ENCODE measurements around the gene DLK2. TPM values are rescaled to one million over a fixed set of nuclear protein-coding genes. Genes with fewer than 3 reads are reported as not detected.
A peak's percentile ranks its signal among the peaks of the same experiment; 100 is the strongest.

The DLK2 gene
- total and polyA plus RNA-seq, 2 of the 13 experiments (the other 11 are each of a cell fraction or from before 2014, with no cell fraction given) = 1.2 to 3.8 TPM

- TF ChIP-seq, protein P1, sequence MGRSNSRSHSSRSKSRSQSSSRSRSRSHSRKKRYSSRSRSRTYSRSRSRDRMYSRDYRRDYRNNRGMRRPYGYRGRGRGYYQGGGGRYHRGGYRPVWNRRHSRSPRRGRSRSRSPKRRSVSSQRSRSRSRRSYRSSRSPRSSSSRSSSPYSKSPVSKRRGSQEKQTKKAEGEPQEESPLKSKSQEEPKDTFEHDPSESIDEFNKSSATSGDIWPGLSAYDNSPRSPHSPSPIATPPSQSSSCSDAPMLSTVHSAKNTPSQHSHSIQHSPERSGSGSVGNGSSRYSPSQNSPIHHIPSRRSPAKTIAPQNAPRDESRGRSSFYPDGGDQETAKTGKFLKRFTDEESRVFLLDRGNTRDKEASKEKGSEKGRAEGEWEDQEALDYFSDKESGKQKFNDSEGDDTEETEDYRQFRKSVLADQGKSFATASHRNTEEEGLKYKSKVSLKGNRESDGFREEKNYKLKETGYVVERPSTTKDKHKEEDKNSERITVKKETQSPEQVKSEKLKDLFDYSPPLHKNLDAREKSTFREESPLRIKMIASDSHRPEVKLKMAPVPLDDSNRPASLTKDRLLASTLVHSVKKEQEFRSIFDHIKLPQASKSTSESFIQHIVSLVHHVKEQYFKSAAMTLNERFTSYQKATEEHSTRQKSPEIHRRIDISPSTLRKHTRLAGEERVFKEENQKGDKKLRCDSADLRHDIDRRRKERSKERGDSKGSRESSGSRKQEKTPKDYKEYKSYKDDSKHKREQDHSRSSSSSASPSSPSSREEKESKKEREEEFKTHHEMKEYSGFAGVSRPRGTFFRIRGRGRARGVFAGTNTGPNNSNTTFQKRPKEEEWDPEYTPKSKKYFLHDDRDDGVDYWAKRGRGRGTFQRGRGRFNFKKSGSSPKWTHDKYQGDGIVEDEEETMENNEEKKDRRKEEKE (IDR thresholded peaks at IDR 0.05) = no peak
- TF ChIP-seq POGZ (CRISPR knock-in tag; IDR thresholded peaks at IDR 0.05) (no peak), NRL (CRISPR knock-in tag; IDR thresholded peaks at IDR 0.05; ENCODE audit: borderline replicate concordance) (peak; percentile 26; the same call in 1 of the 2 replicates), ZBTB7B (CRISPR knock-in tag; IDR thresholded peaks at IDR 0.05) (no peak), GATAD1 (CRISPR knock-in tag; IDR thresholded peaks at IDR 0.05) (no peak), AGO2 (optimal IDR thresholded peaks at IDR 0.05; ENCODE audit: low read depth, low read length) (no peak), HNRNPK (IDR thresholded peaks at IDR 0.05; ENCODE audit: low read depth, low read length, poor library complexity, severe bottlenecking) (peak; percentile 21), ATF6 (CRISPR knock-in tag; conservative IDR thresholded peaks at IDR 0.05) (no peak), WIZ (CRISPR knock-in tag; IDR thresholded peaks at IDR 0.05) (no peak), GPBP1L1 (CRISPR knock-in tag; IDR thresholded peaks at IDR 0.05) (no peak), ZZZ3 (CRISPR knock-in tag; IDR thresholded peaks at IDR 0.05; ENCODE audit: borderline replicate concordance) (no peak), NR1H2 (CRISPR knock-in tag; IDR thresholded peaks at IDR 0.05; ENCODE audit: borderline replicate concordance, low read depth) (no peak), ZNF350 (CRISPR knock-in tag; IDR thresholded peaks at IDR 0.05; ENCODE audit: borderline replicate concordance, low read depth) (0 out of 2 replicates have a peak, but pooled peaks have one; percentile 53)
- TF ChIP-seq, protein P2, sequence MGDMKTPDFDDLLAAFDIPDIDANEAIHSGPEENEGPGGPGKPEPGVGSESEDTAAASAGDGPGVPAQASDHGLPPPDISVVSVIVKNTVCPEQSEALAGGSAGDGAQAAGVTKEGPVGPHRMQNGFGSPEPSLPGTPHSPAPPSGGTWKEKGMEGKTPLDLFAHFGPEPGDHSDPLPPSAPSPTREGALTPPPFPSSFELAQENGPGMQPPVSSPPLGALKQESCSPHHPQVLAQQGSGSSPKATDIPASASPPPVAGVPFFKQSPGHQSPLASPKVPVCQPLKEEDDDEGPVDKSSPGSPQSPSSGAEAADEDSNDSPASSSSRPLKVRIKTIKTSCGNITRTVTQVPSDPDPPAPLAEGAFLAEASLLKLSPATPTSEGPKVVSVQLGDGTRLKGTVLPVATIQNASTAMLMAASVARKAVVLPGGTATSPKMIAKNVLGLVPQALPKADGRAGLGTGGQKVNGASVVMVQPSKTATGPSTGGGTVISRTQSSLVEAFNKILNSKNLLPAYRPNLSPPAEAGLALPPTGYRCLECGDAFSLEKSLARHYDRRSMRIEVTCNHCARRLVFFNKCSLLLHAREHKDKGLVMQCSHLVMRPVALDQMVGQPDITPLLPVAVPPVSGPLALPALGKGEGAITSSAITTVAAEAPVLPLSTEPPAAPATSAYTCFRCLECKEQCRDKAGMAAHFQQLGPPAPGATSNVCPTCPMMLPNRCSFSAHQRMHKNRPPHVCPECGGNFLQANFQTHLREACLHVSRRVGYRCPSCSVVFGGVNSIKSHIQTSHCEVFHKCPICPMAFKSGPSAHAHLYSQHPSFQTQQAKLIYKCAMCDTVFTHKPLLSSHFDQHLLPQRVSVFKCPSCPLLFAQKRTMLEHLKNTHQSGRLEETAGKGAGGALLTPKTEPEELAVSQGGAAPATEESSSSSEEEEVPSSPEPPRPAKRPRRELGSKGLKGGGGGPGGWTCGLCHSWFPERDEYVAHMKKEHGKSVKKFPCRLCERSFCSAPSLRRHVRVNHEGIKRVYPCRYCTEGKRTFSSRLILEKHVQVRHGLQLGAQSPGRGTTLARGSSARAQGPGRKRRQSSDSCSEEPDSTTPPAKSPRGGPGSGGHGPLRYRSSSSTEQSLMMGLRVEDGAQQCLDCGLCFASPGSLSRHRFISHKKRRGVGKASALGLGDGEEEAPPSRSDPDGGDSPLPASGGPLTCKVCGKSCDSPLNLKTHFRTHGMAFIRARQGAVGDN (CRISPR knock-in tag; IDR thresholded peaks at IDR 0.05) = peak; percentile 44
- TF ChIP-seq, protein P3, sequence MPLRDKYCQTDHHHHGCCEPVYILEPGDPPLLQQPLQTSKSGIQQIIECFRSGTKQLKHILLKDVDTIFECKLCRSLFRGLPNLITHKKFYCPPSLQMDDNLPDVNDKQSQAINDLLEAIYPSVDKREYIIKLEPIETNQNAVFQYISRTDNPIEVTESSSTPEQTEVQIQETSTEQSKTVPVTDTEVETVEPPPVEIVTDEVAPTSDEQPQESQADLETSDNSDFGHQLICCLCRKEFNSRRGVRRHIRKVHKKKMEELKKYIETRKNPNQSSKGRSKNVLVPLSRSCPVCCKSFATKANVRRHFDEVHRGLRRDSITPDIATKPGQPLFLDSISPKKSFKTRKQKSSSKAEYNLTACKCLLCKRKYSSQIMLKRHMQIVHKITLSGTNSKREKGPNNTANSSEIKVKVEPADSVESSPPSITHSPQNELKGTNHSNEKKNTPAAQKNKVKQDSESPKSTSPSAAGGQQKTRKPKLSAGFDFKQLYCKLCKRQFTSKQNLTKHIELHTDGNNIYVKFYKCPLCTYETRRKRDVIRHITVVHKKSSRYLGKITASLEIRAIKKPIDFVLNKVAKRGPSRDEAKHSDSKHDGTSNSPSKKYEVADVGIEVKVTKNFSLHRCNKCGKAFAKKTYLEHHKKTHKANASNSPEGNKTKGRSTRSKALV (CRISPR knock-in tag; IDR thresholded peaks at IDR 0.05) = peak; percentile 29; the same call in 1 of the 2 replicates
Observed at GRCh38 chr6:43455531-43456428, at the start of gene DLK2 (continued).
